ENCODE measurements around the gene DNAJC18. TPM values are rescaled to one million over a fixed set of nuclear protein-coding genes. Genes with fewer than 3 reads are reported as not detected.

The DNAJC18 gene
- total RNA-seq, 1 donor from 2014 or later = 69.6 TPM

GRCh38 chr5:139426203-139426885, 13.0 kb downstream of the DNAJC18 start:
- Mint-ChIP-seq H3K27ac (ENCODE audit: unreplicated experiment) (peak overlapping the region; percentile 59), H3K36me3 (ENCODE audit: low read depth, unreplicated experiment) (peaks cover 28% of the 10 kb centered on the region), H3K4me3 (ENCODE audit: unreplicated experiment) (no peak overlapping the region), H3K9me3 (ENCODE audit: unreplicated experiment) (no peaks in the 10 kb centered on the region), H3K27me3 (ENCODE audit: unreplicated experiment) (no peaks in the 10 kb centered on the region), H3K4me1 (ENCODE audit: unreplicated experiment) (peaks cover 35% of the 10 kb centered on the region)
- TF ChIP-seq CTCF (IDR thresholded peaks at IDR 0.05; ENCODE audit: unreplicated experiment) = no peak
- no peak for DNase-seq (ENCODE audit: low spot score)

GRCh38 chr5:139425497-139425896, 13.8 kb downstream of the DNAJC18 start:
- Mint-ChIP-seq H3K27ac (ENCODE audit: unreplicated experiment) (peak overlapping the region; percentile 59), H3K36me3 (ENCODE audit: low read depth, unreplicated experiment) (peaks cover 23% of the 10 kb centered on the region), H3K4me1 (ENCODE audit: unreplicated experiment) (peaks cover 35% of the 10 kb centered on the region), H3K4me3 (ENCODE audit: unreplicated experiment) (no peak overlapping the region), H3K27me3 (ENCODE audit: unreplicated experiment) (no peaks in the 10 kb centered on the region), H3K9me3 (ENCODE audit: unreplicated experiment) (no peaks in the 10 kb centered on the region)
- no peak for TF ChIP-seq CTCF (IDR thresholded peaks at IDR 0.05; ENCODE audit: unreplicated experiment)
- no peak for DNase-seq (ENCODE audit: low spot score)

GRCh38 chr5:139422307-139422893, 16.9 kb downstream of the DNAJC18 start:
- peak overlapping the region; percentile 88 for H3K27ac Mint-ChIP-seq (ENCODE audit: unreplicated experiment)

GRCh38 chr5:139419226-139420192, 19.8 kb downstream of the DNAJC18 start:
- Mint-ChIP-seq H3K4me1 (ENCODE audit: unreplicated experiment) (peaks cover 39% of the 10 kb centered on the region), H3K27me3 (ENCODE audit: unreplicated experiment) (no peaks in the 10 kb centered on the region), H3K9me3 (ENCODE audit: unreplicated experiment) (no peaks in the 10 kb centered on the region), H3K36me3 (ENCODE audit: low read depth, unreplicated experiment) (peaks cover 30% of the 10 kb centered on the region), H3K27ac (ENCODE audit: unreplicated experiment) (peak overlapping the region; percentile 7), H3K4me3 (ENCODE audit: unreplicated experiment) (peak overlapping the region; percentile 13)
- no peak for TF ChIP-seq CTCF (IDR thresholded peaks at IDR 0.05; ENCODE audit: unreplicated experiment)
- no peak for DNase-seq (ENCODE audit: low spot score)

More at GRCh38 chr5:139422307-139422893, 16.9 kb downstream of the DNAJC18 start:
- peaks cover 54% of the 10 kb centered on the region for H3K4me1 Mint-ChIP-seq (ENCODE audit: unreplicated experiment)
- peak overlapping the region; percentile 71 for H3K4me3 Mint-ChIP-seq (ENCODE audit: unreplicated experiment)
- peak; percentile 56 for TF ChIP-seq CTCF (IDR thresholded peaks at IDR 0.05; ENCODE audit: unreplicated experiment)
- peak; percentile 61 for DNase-seq (ENCODE audit: low spot score)
- peaks cover 28% of the 10 kb centered on the region for H3K36me3 Mint-ChIP-seq (ENCODE audit: low read depth, unreplicated experiment)
- no peaks in the 10 kb centered on the region for H3K9me3 Mint-ChIP-seq (ENCODE audit: unreplicated experiment)
- H3K27me3 Mint-ChIP-seq (ENCODE audit: unreplicated experiment) = no peaks in the 10 kb centered on the region

Measured in endothelial cell (in vitro differentiated cells).